SK-N-SH treated with all-trans-retinoic acid at 6 μM for 48 hours (cell line): ENCODE results near the gene NPAS3.

ENCODE experiments used
- ATAC-seq: fragments of 200-7000 bp; cut with Tn5 transposase; 3 replicates; pipeline ENCODE4 v1.9.1; 2020; ENCODE audit warnings: mild to moderate bottlenecking, moderate library complexity
- ARNTL ChIP-seq: fragments of 450-650 bp; formaldehyde crosslinking; IDR thresholded peaks from 2 replicates; pipeline ENCODE4 v1.5.0; 2020; ENCODE audit warnings: low read depth, mild to moderate bottlenecking, moderate library complexity, borderline replicate concordance
- BACH2 ChIP-seq: fragments of 250-450 bp; sonication (Bioruptor Pico); IDR thresholded peaks from 2 replicates; pipeline ENCODE4 v1.9.0; 2021; ENCODE audit warnings: mild to moderate bottlenecking, borderline replicate concordance
- CSRNP3 ChIP-seq: fragments of 250-450 bp; sonication (Bioruptor Pico); IDR thresholded peaks from 2 replicates; pipeline ENCODE4 v1.5.1; 2021; ENCODE audit warnings: mild to moderate bottlenecking, moderate library complexity
- ESRRG ChIP-seq: fragments of 250-450 bp; sonication (Bioruptor Pico); IDR thresholded peaks from 2 replicates; pipeline ENCODE4 v1.6.1; 2021; ENCODE audit warnings: mild to moderate bottlenecking
- GLIS3 ChIP-seq: fragments of 250-450 bp; sonication (Bioruptor Pico); IDR thresholded peaks from 2 replicates; pipeline ENCODE4 v1.5.0; 2020; ENCODE audit warnings: mild to moderate bottlenecking, moderate library complexity
- ISL1 ChIP-seq: fragments of 250-450 bp; sonication (Bioruptor Pico); IDR thresholded peaks from 2 replicates; pipeline ENCODE4 v2.1.2; 2022; ENCODE audit warnings: mild to moderate bottlenecking, moderate library complexity
- OSR1 ChIP-seq: fragments of 250-450 bp; sonication (Bioruptor Pico); IDR thresholded peaks from 2 replicates; pipeline ENCODE4 v1.8.0; 2022; ENCODE audit warnings: moderate library complexity, mild to moderate bottlenecking, inconsistent platforms
- PATZ1 ChIP-seq: fragments of 250-450 bp; sonication (Bioruptor Pico); IDR thresholded peaks from 2 replicates; pipeline ENCODE4 v1.8.0; 2020; ENCODE audit warnings: mild to moderate bottlenecking, moderate library complexity, borderline replicate concordance
- PPARA ChIP-seq: fragments of 250-450 bp; sonication (Bioruptor Pico); IDR thresholded peaks from 2 replicates; pipeline ENCODE4 v1.5.0; 2020; ENCODE audit warnings: mild to moderate bottlenecking, borderline replicate concordance
- RARB ChIP-seq: fragments of 250-450 bp; sonication (Bioruptor Pico); IDR thresholded peaks from 2 replicates; pipeline ENCODE4 v1.8.0; 2021; ENCODE audit warnings: mild to moderate bottlenecking, moderate library complexity
- SNAI2 ChIP-seq: fragments of 250-450 bp; sonication (Bioruptor Pico); IDR thresholded peaks from 2 replicates; pipeline ENCODE4 v1.5.0; 2020; ENCODE audit warnings: mild to moderate bottlenecking, moderate library complexity
- TCF4 ChIP-seq: fragments of 250-450 bp; sonication (Bioruptor Pico); IDR thresholded peaks from 2 replicates; pipeline ENCODE4 v1.8.0; 2021; ENCODE audit warnings: mild to moderate bottlenecking, moderate library complexity, borderline replicate concordance
- ZFP3 ChIP-seq: fragments of 250-450 bp; sonication (Bioruptor Pico); IDR thresholded peaks from 2 replicates; pipeline ENCODE4 v1.5.0; 2020; ENCODE audit warnings: mild to moderate bottlenecking, moderate library complexity
- ZFP30 ChIP-seq: fragments of 450-650 bp; formaldehyde crosslinking; IDR thresholded peaks from 2 replicates; pipeline ENCODE4 v1.5.0; 2022; ENCODE audit warnings: mild to moderate bottlenecking, moderate library complexity
- ZNF565 ChIP-seq: fragments of 450-650 bp; formaldehyde crosslinking; conservative IDR thresholded peaks from 2 replicates; pipeline ENCODE4 v1.5.0; 2020; ENCODE audit warnings: low read depth, mild to moderate bottlenecking, moderate library complexity
- ZNF70 ChIP-seq: fragments of 450-650 bp; formaldehyde crosslinking; IDR thresholded peaks from 2 replicates; pipeline ENCODE4 v1.5.0; 2020; ENCODE audit warnings: mild to moderate bottlenecking, moderate library complexity
- ZNF8 ChIP-seq: fragments of 450-650 bp; formaldehyde crosslinking; IDR thresholded peaks from 2 replicates; pipeline ENCODE4 v1.5.0; 2020; ENCODE audit warnings: mild to moderate bottlenecking, moderate library complexity
- TF ChIP-seq, protein P1 (sequence below): fragments of 250-450 bp; sonication (Bioruptor Pico); IDR thresholded peaks from 2 replicates; pipeline ENCODE4 v1.5.0; 2020; ENCODE audit warnings: mild to moderate bottlenecking, moderate library complexity
- TF ChIP-seq, protein P2 (sequence below): fragments of 250-450 bp; sonication (Bioruptor Pico); IDR thresholded peaks from 2 replicates; pipeline ENCODE4 v1.8.0; 2021; ENCODE audit warnings: low read depth, mild to moderate bottlenecking, moderate library complexity, borderline replicate concordance
- TF ChIP-seq, protein P3 (sequence below): fragments of 250-450 bp; sonication (Bioruptor Pico); IDR thresholded peaks from 2 replicates; pipeline ENCODE4 v1.5.1; 2020; ENCODE audit warnings: low read depth, mild to moderate bottlenecking, moderate library complexity

The NPAS3 gene

DNA sequence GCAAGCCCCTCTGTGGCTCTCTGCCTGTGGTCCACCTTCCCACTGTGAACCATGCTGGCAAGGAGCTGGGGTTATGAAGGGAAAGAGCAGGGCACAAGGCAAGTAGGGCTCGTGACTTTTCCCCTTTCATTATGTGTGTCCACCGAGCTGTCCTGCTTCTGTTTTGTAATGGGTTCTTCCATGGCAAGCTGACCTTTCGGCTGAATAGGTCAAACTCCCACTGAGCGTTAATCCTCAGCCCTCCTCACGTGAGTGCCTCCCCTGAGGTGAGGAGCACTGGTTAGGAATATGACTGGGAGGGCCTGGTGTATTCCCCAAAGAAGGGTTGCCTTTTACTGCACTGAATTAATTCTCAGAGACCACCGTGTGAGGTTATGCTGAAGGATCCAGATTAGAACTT is 424.3 kb downstream of the NPAS3 start:
- no peak for TF ChIP-seq ZFP3
- no peak for TF ChIP-seq SNAI2 (CRISPR knock-in tag)
- no peak for TF ChIP-seq CSRNP3
- no peak for TF ChIP-seq ZNF70 (CRISPR knock-in tag)
- no peak for TF ChIP-seq OSR1 (CRISPR knock-in tag)
- TF ChIP-seq ISL1, result no peak
- no peak for TF ChIP-seq ARNTL
- TF ChIP-seq, protein P1, sequence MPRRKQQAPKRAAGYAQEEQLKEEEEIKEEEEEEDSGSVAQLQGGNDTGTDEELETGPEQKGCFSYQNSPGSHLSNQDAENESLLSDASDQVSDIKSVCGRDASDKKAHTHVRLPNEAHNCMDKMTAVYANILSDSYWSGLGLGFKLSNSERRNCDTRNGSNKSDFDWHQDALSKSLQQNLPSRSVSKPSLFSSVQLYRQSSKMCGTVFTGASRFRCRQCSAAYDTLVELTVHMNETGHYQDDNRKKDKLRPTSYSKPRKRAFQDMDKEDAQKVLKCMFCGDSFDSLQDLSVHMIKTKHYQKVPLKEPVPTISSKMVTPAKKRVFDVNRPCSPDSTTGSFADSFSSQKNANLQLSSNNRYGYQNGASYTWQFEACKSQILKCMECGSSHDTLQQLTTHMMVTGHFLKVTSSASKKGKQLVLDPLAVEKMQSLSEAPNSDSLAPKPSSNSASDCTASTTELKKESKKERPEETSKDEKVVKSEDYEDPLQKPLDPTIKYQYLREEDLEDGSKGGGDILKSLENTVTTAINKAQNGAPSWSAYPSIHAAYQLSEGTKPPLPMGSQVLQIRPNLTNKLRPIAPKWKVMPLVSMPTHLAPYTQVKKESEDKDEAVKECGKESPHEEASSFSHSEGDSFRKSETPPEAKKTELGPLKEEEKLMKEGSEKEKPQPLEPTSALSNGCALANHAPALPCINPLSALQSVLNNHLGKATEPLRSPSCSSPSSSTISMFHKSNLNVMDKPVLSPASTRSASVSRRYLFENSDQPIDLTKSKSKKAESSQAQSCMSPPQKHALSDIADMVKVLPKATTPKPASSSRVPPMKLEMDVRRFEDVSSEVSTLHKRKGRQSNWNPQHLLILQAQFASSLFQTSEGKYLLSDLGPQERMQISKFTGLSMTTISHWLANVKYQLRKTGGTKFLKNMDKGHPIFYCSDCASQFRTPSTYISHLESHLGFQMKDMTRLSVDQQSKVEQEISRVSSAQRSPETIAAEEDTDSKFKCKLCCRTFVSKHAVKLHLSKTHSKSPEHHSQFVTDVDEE, result no peak
- no peak for TF ChIP-seq RARB
- TF ChIP-seq ZNF8, result no peak
- TF ChIP-seq PATZ1 (CRISPR knock-in tag), result no peak
- TF ChIP-seq ESRRG, result no peak
- TF ChIP-seq ZFP30, result no peak
- no peak for TF ChIP-seq BACH2
- no peak for TF ChIP-seq PPARA (CRISPR knock-in tag)
- TF ChIP-seq, protein P2, sequence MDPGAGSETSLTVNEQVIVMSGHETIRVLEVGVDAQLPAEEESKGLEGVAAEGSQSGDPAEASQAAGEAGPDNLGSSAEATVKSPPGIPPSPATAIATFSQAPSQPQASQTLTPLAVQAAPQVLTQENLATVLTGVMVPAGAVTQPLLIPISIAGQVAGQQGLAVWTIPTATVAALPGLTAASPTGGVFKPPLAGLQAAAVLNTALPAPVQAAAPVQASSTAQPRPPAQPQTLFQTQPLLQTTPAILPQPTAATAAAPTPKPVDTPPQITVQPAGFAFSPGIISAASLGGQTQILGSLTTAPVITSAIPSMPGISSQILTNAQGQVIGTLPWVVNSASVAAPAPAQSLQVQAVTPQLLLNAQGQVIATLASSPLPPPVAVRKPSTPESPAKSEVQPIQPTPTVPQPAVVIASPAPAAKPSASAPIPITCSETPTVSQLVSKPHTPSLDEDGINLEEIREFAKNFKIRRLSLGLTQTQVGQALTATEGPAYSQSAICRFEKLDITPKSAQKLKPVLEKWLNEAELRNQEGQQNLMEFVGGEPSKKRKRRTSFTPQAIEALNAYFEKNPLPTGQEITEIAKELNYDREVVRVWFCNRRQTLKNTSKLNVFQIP (CRISPR knock-in tag), result no peak
- ATAC-seq, result no peak

DNA sequence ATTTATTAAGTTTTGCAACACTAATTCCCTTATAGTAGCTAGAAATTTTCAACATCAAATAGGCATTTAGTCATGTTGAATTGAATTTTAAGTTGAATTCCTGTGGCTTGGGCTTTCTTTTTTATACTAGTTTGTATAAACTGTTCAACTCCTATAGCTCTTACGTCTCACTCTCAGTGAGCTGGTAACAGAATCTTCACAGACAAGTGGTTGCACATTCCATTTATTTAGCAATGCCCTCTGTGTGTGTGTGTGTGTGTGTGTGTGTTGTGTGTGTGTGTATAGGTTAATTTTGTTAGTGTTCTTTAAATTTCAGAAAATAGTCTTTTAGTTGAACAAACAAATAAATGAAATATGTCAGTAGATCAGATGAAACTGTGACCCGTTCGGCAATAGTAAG is 425.0 kb downstream of the NPAS3 start:
- TF ChIP-seq GLIS3 (CRISPR knock-in tag) (no peak), TCF4 (CRISPR knock-in tag) (no peak), ZNF70 (CRISPR knock-in tag) (no peak), ZNF8 (no peak), ARNTL (no peak), ESRRG (no peak), ZFP3 (no peak), PPARA (CRISPR knock-in tag) (no peak), BACH2 (no peak), ZNF565 (CRISPR knock-in tag) (no peak), ZFP30 (no peak)
- TF ChIP-seq, protein P3, sequence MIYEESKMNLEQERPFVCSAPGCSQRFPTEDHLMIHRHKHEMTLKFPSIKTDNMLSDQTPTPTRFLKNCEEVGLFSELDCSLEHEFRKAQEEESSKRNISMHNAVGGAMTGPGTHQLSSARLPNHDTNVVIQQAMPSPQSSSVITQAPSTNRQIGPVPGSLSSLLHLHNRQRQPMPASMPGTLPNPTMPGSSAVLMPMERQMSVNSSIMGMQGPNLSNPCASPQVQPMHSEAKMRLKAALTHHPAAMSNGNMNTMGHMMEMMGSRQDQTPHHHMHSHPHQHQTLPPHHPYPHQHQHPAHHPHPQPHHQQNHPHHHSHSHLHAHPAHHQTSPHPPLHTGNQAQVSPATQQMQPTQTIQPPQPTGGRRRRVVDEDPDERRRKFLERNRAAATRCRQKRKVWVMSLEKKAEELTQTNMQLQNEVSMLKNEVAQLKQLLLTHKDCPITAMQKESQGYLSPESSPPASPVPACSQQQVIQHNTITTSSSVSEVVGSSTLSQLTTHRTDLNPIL, result no peak
- ATAC-seq, result peak; percentile 36; the same call in 2 of the 3 replicates

GRCh38 chr14:33364466-33364865 is 425.8 kb downstream of the NPAS3 start:
- ATAC-seq, result no peak
- no peak for TF ChIP-seq ZNF70 (CRISPR knock-in tag)
- no peak for TF ChIP-seq ZFP3
- TF ChIP-seq ZNF565 (CRISPR knock-in tag), result no peak
- TF ChIP-seq CSRNP3, result no peak
- no peak for TF ChIP-seq ISL1
- no peak for TF ChIP-seq GLIS3 (CRISPR knock-in tag)
- no peak for TF ChIP-seq PATZ1 (CRISPR knock-in tag)
- TF ChIP-seq TCF4 (CRISPR knock-in tag), result no peak
- no peak for TF ChIP-seq RARB
- TF ChIP-seq ZNF8, result no peak
- TF ChIP-seq OSR1 (CRISPR knock-in tag), result no peak
- no peak for TF ChIP-seq SNAI2 (CRISPR knock-in tag)
- no peak for TF ChIP-seq PPARA (CRISPR knock-in tag)
- TF ChIP-seq, protein P3, result no peak
- TF ChIP-seq ZFP30, result no peak
- no peak for TF ChIP-seq BACH2
